ENCODE measurements around the gene USP35.
A peak's percentile ranks its signal among the peaks of the same experiment; 100 is the strongest.

The USP35 gene

GRCh38 chr11:78149646-78150045, 39.1 kb upstream of the USP35 start:
- DNase-seq (ENCODE audit: low read depth): peak; percentile 48
- H3K4me3 ChIP-seq (ENCODE audit: low read depth, low read length): no peak overlapping the region
- TF ChIP-seq CTCF (IDR thresholded peaks at IDR 0.05; ENCODE audit: low read depth, low read length) (no peak), MYC (IDR thresholded peaks at IDR 0.05; ENCODE audit: low read depth, low read length) (no peak), POLR2A (IDR thresholded peaks at IDR 0.05; ENCODE audit: extremely low read depth, insufficient read length) (no peak)

- DNase-seq (ENCODE audit: low read depth): no peak
- H3K4me3 ChIP-seq (ENCODE audit: low read depth, low read length): no peak overlapping the region
- TF ChIP-seq MYC (IDR thresholded peaks at IDR 0.05; ENCODE audit: low read depth, low read length) (no peak), CTCF (IDR thresholded peaks at IDR 0.05; ENCODE audit: low read depth, low read length) (no peak), MAX (IDR thresholded peaks at IDR 0.05; ENCODE audit: low read depth, low read length) (no peak), POLR2A (IDR thresholded peaks at IDR 0.05; ENCODE audit: extremely low read depth, insufficient read length) (no peak)
Measured at GRCh38 chr11:78150346-78150745, 38.4 kb upstream of the USP35 start.

- TF ChIP-seq CTCF (IDR thresholded peaks at IDR 0.05; ENCODE audit: low read depth, low read length) (no peak), POLR2A (IDR thresholded peaks at IDR 0.05; ENCODE audit: extremely low read depth, insufficient read length) (no peak), MYC (IDR thresholded peaks at IDR 0.05; ENCODE audit: low read depth, low read length) (no peak), MAX (IDR thresholded peaks at IDR 0.05; ENCODE audit: low read depth, low read length) (no peak)
- no peak for DNase-seq (ENCODE audit: low read depth)
- H3K4me3 ChIP-seq (ENCODE audit: low read depth, low read length): no peak overlapping the region
Measured at GRCh38 chr11:78150754-78151153, 38.0 kb upstream of the USP35 start.

- no peak overlapping the region for H3K4me3 ChIP-seq (ENCODE audit: low read depth, low read length)
- no peak for DNase-seq (ENCODE audit: low read depth)
- TF ChIP-seq MAX (IDR thresholded peaks at IDR 0.05; ENCODE audit: low read depth, low read length) (no peak), POLR2A (IDR thresholded peaks at IDR 0.05; ENCODE audit: extremely low read depth, insufficient read length) (no peak), CTCF (IDR thresholded peaks at IDR 0.05; ENCODE audit: low read depth, low read length) (no peak), MYC (IDR thresholded peaks at IDR 0.05; ENCODE audit: low read depth, low read length) (no peak)
Measured at GRCh38 chr11:78151804-78152203, 36.9 kb upstream of the USP35 start.

- TF ChIP-seq MYC (IDR thresholded peaks at IDR 0.05; ENCODE audit: low read depth, low read length) (no peak), MAX (IDR thresholded peaks at IDR 0.05; ENCODE audit: low read depth, low read length) (no peak), POLR2A (IDR thresholded peaks at IDR 0.05; ENCODE audit: extremely low read depth, insufficient read length) (no peak), CTCF (IDR thresholded peaks at IDR 0.05; ENCODE audit: low read depth, low read length) (no peak)
- no peak overlapping the region for H3K4me3 ChIP-seq (ENCODE audit: low read depth, low read length)
- DNase-seq (ENCODE audit: low read depth): no peak
Measured at GRCh38 chr11:78156127-78156844, 32.4 kb upstream of the USP35 start.

Measured in NB4 (cell line).